Measurements from ENCODE around the gene CD244.

DNA sequence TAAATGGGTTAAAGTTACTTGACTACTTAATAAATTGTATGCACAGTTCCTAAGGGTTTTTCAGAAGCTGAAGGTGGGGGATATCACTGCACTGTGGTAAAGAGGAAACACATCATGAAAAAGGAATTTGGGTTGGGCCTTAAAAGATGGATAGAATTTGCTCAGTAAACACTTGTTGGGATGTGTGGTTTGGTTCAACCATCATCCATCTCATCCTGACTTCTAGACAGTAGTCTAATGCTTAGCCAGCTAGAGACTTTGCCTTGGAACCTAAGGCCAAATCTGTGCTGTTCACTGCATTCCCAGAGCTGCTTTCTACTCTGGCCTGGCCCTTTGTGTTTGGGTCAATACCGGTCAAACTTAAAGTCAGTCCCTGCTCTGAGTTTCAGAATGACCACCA is 36.1 kb downstream of the CD244 start:
- TF ChIP-seq, protein P1, sequence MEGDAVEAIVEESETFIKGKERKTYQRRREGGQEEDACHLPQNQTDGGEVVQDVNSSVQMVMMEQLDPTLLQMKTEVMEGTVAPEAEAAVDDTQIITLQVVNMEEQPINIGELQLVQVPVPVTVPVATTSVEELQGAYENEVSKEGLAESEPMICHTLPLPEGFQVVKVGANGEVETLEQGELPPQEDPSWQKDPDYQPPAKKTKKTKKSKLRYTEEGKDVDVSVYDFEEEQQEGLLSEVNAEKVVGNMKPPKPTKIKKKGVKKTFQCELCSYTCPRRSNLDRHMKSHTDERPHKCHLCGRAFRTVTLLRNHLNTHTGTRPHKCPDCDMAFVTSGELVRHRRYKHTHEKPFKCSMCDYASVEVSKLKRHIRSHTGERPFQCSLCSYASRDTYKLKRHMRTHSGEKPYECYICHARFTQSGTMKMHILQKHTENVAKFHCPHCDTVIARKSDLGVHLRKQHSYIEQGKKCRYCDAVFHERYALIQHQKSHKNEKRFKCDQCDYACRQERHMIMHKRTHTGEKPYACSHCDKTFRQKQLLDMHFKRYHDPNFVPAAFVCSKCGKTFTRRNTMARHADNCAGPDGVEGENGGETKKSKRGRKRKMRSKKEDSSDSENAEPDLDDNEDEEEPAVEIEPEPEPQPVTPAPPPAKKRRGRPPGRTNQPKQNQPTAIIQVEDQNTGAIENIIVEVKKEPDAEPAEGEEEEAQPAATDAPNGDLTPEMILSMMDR (IDR thresholded peaks at IDR 0.05): no peak
- TF ChIP-seq POLR2A (IDR thresholded peaks at IDR 0.05): no peak
